ENCODE results near the gene PVALB.

Gene PVALB, protein sequence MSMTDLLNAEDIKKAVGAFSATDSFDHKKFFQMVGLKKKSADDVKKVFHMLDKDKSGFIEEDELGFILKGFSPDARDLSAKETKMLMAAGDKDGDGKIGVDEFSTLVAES

DNA sequence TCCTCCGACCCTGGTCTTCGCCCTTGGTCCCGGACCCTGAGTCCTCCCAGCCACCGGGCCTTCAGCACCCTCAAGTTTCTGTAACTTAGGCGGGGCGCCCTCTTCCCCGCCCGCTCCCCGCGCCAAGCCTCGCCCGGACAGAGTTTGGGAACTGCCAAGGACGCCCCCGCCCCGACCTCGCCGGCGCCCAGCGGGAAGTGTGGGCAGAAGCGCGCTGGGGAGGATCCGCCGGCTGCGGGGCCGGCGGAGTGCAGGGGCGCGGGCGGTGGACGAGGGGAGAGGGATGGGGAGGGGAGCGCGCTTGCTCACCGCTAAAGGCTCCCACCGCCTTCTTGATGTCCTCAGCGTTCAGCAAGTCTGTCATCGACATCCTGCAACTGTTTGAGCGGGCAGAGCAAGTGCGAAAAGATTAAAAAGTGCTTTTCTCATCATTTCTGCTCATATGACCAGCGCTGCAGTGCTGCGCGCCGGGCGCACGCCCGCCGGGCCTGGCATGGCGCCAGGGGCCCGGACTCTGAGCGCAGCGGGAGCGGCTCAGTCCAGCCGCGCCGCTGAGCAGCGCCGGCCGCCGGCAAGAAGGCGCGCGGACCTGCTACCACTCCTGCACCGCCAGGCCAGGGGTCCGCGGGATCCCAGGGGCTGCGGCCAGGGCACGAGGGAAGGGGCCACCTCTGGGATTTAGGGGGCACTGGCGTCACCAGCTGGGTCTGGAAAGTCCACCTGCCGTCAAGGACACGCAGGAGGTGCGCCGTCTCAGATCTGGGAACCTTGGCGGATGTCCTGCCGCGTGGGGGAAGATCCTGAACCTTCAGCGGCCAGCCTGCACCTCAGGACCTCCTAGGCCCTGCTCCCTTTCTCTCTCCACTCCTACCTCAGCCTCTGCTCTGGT is at the start of gene PVALB:
Gene PVALB, minus strand, starts transcription at position 400 of the 889 bp plus-strand sequence. Its CDS starts 30 bp downstream, at position 370.
- peak in 1 of 4 experiments; percentile 2 for DNase-seq (ENCODE audit: low read depth in 4 of 4, low spot score in 1 of 4)

DNA sequence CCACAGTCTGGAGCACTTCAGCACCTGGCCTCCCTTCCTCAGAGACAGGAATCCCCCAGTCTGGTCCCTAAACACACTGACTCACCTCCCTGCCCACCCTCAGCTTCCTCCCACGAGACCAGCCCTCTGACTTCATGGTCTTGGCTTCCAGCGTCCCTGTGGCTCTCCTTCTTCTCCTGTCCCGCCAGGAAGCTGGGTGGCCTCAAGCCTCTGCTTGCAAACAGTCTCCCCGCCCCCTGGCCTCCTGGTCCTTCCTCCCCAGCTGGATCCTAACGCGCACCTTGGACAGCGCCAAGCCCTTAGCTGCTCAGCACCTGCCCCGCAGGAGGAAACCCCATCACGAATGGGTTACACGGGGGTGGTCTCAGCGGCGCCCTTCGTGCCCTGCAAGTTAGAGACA is 48.5 kb upstream of the PVALB start:
- no peak for DNase-seq (ENCODE audit: low read depth in 4 of 4, low spot score in 1 of 4)

DNA sequence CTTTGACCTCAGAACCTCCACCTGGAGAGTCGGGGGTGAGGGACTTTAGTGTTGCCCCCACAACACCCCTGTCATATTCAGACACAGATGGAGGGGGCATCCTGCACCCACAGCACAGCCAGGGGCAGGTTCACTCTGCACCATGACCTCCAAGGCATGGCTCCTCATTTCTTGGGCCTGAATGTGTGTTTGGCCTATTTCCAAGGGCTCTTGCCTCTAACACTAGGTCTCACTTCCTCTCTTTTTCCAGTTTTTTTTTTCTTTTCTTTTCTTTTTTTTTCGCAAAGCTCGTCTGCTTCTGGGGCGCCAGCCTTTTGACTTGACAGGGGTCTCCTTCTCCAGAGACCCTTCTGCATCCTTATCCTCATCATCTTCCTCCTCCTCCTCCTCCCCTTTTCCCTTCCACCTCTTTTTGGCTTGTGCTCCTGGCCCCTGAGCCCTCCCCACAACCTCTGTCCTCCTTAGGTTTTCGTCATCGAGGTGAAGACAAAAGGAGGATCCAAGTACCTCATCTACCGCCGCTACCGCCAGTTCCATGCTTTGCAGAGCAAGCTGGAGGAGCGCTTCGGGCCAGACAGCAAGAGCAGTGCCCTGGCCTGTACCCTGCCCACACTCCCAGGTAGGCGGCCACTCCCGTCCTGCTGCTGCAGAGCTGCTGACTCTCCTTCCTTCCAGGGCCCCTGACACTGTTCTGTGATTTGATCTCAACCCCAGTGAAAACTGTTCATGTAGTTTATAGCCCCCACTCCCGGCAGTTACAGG is 47.8 kb upstream of the PVALB start:
- DNase-seq (ENCODE audit: low read depth in 4 of 4, low spot score in 1 of 4): no peak

DNA sequence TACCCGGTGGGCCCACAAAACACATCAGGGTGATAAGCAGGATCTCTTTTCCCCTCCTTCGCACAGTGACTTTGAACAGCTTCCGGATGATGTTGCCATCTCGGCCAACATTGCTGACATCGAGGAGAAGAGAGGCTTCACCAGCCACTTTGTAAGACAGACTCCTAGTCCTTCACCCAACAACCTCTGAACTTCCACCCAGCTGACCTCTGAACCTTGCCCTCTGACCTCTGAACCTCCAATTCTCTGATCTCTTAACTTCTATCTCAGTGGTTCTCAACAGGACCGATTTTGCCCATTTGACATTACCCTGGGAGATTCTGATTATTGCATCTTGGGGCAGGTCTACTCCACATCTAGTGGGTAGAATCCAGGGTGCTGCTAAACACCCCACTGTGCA is 47.1 kb upstream of the PVALB start:
- no peak for DNase-seq (ENCODE audit: low read depth in 4 of 4, low spot score in 1 of 4)

DNA sequence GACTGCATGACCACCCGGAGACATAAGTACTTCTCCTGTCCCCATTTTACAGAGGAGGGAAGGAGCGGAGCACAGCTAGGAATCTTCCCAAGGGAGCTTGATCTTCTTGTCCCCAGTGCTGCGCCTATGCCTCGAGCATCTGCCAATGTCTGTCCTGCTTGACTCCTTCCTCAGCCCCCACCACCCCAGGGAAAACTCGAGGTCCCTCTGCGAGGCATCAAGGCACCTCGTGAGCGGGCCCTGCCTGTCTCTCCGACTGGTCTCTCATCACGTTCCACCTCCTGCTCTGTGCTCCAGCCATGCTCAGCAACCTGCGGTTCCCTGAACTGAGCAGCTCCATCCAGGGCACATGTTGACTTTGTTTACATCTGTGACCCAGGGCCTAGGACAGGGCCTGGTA is 46.4 kb upstream of the PVALB start:
- no peak for DNase-seq (ENCODE audit: low read depth in 4 of 4, low spot score in 1 of 4)

DNA sequence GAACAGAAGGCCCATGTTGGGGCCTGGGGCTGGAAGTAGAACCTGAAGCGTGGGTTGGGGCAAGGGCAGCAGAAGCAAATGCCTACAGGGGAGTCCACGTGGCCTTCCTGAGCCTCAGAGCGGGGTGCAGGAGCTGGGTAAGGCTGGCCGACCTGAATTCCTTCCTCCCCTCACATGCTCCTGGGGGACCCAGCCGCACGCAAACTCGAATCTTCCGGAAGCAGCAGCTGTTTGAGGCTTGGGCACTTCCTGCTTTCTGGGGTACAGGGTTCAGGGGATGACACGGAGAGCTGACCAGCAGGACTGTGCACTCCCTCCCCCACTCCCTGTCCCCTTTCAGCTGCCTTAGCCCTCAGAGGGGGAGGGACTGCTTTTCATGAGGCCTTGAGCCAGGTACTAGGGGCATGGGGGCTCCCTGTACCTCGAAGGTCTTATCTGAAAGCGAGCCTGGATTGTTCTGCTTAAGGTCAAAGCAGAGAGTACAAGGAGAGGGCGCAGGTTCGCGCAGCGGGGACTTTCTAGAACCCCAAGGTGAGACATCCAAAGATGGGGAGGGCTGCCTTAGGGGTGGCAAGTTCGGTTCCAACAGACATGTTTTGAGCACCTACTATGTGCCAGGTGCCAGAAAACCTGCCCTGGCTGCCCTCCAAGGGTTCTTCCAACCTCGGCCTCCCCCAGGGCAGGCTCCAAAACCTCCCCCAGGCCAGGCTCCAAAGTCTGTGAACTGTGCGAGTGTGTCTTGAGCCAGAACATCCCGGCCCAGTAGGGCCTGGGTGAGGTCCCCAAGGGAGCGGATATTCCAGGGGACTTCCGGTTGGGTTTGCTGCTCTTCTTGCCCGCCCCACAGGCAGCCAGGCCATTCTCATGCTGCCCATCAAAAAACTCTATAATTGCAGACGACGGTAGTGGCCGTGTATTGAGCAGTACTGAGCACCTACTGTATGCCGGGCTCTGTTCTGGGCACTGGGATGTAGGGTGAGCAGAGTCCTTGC is 45.7 kb upstream of the PVALB start:
- DNase-seq (ENCODE audit: low read depth in 4 of 4, low spot score in 1 of 4): no peak

DNA sequence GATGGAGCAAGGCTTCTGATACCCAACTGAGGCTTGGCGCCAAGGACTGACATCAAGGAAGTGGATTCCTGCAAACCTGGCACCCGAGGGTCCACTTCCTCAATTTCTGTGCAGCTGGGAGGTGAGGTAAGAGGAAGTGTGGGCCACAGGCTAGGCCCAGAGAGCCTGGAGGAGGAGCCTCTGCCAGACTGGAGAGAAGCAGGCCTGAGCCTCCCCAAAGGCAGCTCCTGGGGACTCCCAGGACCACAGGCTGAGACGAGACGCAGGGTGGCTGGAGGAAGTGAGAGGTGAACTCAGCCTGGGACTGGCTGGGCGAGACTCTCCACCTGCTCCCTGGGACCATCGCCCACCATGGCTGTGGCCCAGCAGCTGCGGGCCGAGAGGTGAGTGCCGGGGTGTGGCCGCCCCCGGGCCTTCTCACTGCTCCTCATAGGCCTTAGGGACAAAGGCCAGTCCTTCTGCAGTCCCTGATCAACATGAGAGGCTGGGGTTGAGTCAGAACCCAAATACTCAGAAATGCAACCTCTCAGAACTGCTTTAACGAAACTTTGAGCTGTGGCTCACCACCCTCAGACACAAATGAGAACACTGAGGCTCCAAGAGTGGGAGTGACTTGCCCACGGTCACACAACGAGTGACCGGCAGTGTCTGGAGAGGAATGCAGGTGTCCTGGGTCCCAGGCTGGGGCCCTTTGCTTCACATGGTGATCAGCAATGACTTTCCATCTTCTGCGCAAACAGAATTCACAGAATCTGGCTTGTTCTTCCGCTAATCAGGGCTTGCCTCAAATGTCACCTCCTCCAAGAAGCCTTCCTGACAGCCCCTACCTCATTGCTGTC is 44.2 kb upstream of the PVALB start, which contains the start of gene NCF4:
Gene NCF4, plus strand, starts transcription at position 186 of the 839 bp plus-strand sequence. Its CDS starts 166 bp downstream, at position 352.
- DNase-seq (ENCODE audit: low read depth in 4 of 4, low spot score in 1 of 4): no peak

DNA sequence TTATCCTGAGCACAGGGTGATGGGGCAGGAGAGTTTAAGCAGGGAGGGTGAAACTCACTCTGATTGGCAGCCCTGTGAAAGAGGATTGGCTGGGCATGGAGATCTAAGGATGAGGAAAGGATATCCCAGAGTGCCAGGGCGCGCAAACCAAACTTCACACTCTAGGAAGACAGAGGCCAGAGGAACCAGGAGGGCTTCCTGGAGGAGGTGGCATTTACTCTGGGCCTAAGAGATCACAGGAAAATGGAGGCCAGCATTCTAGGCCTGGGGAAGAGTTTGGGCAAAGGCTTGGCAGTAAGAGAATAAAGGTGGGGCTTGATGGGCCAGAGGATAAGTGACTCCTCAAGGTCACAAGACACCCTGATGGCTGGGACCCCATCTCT is 43.6 kb upstream of the PVALB start:
- DNase-seq (ENCODE audit: low read depth in 4 of 4, low spot score in 1 of 4): no peak

DNA sequence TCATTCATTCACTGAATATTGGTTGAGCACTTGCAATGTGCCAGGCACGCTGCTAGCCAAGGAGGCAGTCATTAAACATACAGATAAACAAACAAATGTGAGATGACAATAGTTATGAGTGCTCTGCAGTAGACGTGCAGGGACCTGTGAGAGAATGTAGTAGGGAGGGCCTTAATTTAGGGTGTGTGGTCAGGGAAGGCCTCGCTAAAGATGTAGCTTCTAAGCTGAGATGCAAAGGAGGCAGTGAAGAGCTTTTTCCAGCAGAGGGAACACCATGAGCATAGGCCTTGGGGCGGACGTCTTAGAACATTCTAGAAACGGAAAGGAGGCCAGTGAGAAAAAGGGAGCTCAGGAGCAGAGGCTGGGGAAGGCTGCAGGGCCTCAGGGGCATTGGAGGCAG is 43.2 kb upstream of the PVALB start:
- DNase-seq (ENCODE audit: low read depth in 4 of 4, low spot score in 1 of 4): no peak

DNA sequence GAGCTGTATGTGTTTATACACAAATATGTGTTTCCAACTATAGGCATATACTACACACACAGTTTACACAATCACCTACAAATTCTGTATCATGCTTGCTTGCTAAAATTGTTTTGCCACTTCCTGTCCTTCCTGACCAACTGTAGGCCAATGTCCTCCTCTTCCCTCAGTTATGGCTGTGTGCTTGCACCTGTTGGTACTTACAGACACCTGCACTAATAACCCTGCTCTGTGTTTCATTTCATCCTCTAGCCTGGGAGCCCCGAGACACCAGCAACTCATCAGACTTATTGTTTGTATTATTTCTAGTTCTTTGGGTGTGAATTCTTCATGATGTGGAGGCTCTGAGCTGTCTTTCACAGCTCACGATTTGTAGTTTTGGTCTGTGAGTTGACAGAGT is 42.1 kb upstream of the PVALB start:
- DNase-seq (ENCODE audit: low read depth in 4 of 4, low spot score in 1 of 4): no peak

DNA sequence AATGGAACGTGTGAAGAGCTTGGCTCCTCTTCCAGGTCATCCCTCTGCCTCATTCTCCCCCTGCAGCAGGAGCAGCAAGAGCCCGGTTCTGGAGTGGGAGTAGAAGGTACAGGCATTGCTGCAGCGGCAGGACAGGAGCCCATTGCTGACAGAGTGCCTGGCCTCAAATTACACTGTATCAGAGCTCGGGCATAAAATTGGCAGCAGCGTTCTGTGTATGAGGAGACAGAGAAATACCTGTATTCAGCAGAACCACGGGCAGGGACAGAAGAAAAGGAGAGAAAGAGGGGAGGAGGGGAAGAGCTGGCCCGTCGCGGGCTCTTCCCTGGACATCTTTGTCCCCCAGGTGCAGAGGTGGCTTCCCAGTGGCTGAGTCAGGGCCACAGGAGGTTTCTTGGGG is 41.3 kb upstream of the PVALB start:
- no peak for DNase-seq (ENCODE audit: low read depth in 4 of 4, low spot score in 1 of 4)

DNA sequence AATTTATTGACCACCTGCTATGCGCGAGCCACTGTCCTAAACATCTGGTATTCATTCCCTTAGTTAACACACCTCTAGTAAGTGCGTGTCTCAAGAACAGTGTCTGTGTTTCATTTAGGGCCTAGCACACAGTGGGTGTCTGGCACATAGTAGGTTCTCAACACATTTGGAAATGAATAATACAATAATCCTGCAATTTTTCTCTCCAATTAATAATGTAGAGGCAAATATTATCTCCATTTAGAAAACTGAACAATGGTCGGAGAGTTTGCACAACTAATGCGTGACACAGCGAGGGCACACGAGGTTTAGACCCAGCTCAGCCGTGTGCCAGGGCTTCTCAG is 39.9 kb upstream of the PVALB start:
- no peak for DNase-seq (ENCODE audit: low read depth in 4 of 4, low spot score in 1 of 4)

DNA sequence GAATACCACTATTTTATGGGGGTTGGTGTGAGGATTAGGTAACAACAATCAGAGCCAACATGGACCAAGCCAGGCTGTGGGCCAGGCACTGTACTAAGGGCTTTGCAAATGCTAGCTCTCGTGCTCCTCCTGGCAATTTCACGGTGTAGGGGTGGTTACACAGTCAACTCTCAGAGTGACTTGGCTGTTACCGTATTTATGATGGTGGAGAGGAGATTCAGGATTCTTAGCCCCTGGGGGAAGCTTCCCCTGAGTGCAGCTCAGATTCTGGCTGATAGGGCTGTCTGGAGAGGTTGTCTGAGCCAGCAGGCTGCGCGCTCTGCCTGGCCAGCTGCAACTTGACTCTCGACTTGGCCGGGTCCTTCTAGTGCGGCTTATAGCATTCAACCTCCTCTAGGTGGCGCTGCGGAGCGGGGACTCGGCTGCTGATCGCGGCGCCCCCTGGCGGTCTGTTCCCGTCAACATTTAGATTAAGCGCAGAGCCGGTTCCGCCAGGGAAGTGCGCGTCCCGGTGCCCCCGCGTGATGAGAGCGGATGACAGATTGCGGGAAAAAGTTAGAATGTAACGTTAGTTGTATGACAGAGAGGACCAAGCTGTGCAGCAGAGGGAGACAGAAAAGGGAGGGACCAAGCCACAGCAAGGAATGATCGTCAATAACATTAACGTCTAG is 39.4 kb upstream of the PVALB start:
- DNase-seq (ENCODE audit: low read depth in 4 of 4, low spot score in 1 of 4): peak; percentile 87 to 100 (median 96)

DNA sequence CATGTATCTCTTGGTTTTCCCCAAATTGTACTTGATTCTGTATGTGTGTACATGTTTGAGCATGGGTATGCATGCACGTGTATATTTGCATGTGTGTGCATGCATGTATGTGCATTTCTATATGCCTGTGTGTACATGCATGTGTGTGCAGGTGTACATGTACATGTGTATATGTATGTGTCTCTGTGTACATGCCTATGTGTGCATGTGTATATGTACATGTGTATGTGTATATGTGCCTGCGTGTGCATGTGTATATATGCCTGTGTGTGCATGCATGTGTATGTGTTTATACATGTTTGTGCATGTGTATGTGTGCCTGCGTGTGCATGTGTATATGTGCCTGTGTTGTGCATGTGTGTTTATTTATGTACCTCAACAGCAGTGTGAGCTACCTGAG is 38.6 kb upstream of the PVALB start:
- DNase-seq (ENCODE audit: low read depth in 4 of 4, low spot score in 1 of 4): no peak

DNA sequence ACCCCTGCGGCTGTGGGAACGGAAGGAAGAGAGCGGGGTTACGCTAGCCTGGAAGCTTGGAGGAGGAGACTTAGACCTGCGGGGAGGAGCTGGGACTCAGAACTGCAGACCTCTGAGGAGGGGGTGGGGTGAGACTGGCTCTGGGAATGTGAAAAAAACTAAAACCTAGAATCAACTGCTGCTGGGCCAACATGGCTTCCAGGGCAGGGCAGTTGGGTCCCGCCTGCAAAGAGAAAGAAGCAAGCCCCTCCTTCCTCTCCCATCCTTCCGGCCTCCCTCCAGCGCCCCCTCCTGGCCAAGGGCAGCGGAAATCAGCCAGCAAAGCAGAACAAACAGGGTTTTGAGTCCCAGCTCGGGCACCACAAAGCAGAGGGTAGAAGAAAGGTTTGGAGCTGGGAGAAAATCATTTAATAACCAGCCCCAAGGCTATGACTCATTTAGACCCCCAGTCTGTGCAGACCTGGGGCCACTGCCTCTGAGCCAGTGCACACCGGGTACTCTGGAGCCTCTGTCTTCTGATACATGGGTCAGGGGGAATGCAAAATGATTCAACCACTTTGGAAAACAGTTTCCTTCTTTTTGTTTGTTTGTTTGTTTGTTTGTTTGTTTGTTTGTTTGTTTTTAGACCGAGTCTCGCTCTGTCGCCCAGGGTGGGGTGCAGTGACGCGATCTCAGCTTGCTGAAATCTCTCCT is 36.7 kb upstream of the PVALB start:
- DNase-seq (ENCODE audit: low read depth in 4 of 4, low spot score in 1 of 4): peak; percentile 71 to 86 (median 84)

DNA sequence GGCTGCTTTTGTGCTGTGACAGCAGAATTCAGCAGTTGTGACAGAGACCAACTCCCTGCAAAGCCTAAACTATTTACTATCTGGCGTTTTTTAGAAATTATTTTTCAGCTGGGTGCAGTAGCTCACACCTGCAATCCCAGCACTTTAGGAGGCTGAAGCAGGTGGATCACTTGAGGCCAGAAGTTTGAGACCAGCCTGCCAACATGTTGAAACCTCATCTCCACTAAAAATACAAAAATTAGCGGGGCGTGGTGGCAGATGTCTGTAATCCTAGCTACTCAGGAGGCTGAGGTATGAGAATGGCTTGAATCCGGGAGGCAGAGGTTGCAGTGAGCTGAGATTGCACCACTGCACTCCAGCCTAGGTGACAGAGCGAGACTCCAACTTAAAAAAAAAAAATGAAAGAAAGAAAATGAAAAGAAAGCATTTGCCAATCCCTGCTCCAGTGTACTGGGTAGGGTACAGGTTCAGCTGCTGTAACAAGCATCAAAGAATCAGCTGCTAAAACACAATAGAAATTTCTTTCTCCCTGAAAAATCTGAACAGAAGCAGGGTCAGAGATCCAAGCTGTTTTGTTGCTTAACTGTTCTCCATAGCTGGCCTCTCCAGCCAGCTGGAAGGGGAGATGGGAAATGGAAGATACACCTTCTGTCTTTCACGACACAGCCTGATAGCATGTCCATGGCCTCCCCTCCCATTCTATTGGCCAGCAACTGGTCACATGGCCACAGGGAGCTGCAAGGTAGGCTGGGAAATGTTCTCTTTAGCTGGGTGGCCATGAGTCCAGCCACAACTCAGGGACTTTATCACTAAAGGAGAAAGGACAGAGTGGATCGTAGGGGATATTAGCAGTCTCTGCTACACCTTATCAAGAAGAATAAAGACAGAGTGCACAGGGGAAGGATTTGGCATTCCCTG is 35.5 kb upstream of the PVALB start:
- no peak for DNase-seq (ENCODE audit: low read depth in 4 of 4, low spot score in 1 of 4)

DNA sequence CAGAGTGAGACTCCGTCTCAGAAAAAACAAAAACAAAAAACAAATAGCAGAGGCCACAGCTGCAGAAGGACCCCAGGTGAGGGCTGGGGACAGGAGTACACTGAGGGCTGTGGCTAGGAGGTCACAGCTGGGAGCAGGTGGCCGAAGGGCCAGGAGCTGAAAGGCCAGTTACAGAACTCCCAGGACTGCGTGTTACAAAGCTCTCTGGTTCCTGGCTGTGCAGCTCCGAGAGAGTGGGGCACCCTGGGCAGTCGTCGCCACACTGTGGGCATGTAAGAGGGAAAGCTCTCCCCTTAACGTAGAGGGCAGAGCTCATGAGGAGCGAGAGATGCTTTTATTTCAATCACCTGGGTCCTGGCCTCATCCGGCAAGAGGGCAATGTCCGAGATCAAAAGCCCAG is 33.8 kb upstream of the PVALB start:
- no peak for DNase-seq (ENCODE audit: low read depth in 4 of 4, low spot score in 1 of 4)

DNA sequence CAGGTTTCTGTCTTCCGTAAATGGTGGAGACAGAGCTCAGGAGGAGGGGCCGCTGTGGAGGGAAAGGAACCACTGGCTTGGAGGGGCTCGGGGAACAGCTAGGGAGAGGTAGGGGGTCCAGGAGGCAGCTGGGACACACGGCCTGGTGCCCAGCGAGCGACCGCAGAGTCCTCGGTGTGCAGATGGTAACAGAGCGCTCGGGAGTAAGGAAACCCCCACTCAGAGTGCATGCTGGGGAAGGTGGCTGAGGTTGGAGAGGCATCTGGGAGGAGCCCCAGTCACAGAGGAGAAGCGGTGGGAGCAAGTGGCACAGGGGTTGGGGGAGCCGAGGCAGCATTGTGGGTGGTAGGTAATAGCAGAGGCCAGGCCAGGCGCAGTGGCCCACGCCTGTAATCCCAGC is 33.2 kb upstream of the PVALB start:
- DNase-seq (ENCODE audit: low read depth in 4 of 4, low spot score in 1 of 4): no peak

Data from stimulated activated CD4-positive, alpha-beta T cell treated with anti-CD3 and anti-CD28 coated beads, Interleukin-1b, Interleukin-23, amount 100 ng/mL, for 24 hours (primary cell).